NCI-H345 (cell line): ENCODE measurements around the gene TBC1D22A.
A peak's percentile ranks its signal among the peaks of the same experiment; 100 is the strongest.

Experiments used
- DNase-seq: peaks from one replicate; lab custom pipeline; 2025; lab: John Stamatoyannopoulos, UW

TBC1D22A gene

DNA sequence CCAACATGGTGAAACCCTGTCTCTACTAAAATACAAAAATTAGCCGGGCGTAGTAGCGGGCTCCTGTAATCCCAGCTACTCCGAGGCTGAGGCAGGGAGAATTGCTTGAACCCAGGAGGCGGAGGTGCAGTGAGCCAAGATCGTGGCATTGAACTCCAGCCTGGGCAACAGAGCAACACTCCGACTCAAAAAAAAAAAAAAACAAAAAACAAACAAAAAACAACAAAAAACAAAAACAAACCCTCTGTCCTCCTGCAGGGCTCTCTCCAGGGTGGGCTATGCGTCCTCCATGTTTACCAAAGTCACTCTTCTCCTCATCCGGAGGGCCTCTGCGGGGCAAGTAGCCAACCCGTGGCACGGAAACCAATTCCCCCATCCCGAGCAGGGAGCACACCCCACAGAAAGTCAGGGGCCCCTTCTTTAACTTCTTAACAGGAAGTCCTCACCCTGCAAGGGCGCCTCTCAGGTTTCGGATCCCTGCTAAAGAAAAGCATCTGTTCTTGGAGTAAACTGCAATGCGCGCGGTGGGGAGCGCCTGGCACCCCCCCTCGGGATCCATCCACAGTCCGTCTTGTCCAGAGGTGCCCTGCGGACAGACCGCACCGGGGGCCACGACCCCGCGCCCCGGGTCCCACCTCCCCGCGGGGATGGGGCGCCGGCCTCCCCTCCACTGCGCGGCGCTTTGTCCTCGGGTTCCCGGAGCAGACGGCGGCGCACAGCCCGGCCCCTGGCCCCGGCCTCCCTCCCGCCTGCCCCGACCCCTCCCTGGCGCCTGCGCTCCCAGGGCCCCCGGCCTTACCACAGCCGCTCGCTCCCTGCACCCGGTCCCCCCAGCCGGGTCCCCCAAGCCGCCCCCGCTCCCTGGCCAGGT is 25.1 kb upstream of the TBC1D22A start:
- no peak for DNase-seq

DNA sequence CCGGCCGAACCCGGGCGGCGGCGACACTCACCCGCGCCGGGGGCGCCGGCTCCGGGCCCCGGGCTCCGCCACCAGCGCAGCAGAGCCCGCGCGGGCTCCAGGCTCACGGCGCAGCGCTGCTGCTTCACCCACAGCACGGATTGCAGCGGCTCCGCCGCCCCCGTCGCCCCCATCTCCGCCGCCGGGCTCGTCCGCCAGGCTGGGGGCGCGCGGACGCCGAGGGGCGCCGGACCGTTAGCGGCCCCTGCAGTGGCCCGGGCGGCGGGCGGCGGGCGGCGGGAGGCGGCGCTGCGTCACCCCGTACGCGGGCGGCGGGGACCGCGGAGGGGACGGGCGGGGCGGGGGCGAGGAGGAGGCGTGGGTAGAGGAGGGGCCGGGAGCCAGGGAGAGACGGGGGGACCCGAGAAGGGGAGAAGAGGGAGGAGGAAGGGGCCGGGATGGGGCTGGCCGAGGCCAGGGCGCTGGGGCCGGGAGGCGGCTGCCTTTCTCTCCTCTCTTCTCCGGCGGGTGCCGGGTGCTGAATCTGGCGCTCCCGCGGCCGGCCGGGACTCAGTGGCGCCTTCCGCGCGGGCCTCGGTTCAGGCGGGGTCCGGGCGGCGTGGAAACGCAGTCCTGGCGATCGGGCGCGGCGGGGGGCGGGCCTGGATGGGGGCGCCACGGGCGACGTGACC is 24.3 kb upstream of the TBC1D22A start, which contains the start of gene CERK:
Gene CERK (minus strand): TSS at position 277 of the 671 bp plus-strand sequence. CDS start 104 bp downstream, at position 173.
- peak; percentile 58 for DNase-seq

DNA sequence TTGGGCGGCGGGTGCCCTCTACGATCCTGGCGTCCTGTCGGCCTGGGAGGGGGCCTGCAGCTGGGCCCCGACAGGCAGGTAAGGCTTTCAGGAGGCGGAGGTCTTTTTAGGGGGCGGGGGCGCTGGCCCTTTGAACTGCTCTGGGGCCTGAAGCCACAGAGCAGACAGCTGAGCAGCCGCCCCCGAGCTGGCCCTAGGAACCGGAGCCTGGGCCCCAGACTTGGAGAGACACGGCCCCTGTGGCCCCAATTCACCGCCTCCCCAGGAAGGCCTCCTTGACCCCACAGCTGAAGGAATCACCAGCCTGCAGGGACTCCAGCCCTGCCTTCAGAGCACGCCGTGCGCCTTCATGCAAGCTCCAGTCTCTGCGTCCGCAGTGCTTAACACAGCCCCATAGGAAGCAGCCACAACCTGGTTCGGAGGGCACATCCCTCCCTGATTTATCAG is 23.8 kb upstream of the TBC1D22A start:
- no peak for DNase-seq

DNA sequence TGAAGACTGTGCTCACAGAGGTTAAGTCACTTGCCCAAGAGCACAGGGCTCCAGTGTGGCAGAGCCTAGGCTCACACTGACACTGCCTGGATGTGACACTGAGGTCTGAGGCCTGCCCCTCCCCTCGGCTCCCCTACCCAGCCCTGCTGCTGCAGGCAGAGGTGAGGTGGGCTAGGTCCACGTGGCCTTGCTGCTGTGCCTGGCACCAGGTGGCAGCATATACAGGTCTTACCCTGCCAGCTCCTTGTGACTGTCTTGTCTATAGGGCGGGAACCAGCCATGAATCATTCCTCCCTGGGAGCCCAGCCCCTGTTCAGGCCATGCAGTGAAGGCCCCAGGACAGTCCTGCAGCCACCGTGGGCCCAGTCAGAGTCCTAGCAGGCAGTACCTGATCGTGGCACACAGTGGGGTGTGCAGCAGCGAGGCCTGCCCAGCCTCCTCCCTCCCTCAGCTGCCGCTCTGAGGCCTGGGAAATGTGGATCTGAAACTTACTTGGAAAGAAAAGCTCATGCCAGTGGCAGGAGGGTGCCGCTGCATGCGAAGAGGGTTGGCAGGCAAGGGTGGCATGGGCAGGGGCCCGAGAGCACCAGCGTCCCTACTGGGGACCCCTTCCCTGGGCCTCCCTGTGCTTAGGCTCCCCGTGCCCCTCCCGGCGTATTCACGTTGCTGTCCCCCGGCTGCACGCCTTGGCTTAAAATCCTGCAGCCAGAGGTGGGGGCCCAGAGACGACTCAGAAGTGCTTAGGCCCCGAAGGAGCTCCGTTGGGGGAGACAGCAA is 23.2 kb upstream of the TBC1D22A start:
- DNase-seq, result no peak

DNA sequence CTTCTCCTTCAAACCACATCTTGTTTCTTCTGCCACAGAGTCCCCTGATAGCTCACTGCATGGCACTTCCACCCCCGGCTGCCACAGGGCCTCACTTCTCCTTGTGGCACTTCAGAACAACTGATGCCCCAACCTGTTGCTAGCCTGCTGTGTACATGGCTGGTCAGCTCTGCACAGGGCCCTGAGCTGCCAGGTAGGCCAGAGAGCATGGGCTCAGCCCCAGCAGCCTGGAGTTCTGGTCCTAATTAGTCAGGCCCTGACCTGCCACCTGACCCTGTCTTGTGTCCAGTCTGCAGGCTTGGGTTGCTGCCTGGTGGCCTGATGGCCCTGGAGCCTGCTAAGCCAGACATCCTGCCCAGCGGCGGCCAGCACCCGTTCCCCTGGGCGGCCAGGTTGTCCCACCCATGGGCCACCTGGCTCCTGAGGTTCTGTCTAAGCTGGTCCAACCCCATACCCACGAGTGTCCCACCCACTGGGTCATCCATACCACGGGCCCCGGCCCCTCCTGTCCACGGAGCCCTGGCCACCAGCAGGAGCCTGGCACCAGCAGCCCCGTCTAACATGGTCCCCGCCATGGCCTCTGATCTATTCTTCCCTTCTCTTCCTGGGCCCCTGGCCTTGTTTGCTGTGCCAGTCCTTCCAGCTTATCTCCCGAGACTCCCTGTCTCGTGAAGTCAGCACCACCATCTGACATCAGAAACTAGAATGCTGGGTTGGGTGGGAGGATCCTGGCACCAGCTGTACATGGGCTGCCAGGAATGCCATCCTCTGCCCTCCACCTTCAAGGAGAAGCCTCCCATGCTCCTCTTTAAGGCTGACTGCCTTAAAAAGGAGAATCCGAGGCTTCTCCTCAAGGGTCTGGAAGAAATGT is 21.3 kb upstream of the TBC1D22A start:
- DNase-seq, result no peak

DNA sequence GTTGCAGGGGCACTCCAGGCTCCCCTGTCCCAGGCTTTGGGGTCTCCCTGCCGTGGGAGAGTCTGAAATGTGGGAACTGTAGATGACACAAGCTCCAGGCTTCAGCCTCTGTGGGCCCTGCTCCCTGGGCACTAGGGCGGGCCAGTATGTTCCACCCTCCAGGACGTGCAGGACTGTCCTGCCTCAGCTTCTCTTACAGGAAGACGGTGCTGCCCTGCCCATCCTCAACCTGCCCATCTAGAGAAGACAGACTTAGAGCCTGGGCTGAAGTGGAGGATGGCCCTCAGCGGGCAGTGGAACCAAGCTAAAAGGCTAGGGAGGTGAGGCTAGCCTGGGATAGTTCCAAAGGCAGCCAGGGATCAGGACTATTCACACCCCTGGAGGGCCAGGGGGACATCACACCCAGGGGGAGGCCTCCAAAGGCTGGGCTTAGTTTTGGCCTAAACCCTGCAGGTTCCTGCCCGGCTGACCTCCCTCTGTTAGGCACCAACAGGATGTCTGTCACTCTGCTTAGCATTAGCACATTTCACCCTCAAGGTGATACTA is 20.4 kb upstream of the TBC1D22A start:
- DNase-seq, result no peak

DNA sequence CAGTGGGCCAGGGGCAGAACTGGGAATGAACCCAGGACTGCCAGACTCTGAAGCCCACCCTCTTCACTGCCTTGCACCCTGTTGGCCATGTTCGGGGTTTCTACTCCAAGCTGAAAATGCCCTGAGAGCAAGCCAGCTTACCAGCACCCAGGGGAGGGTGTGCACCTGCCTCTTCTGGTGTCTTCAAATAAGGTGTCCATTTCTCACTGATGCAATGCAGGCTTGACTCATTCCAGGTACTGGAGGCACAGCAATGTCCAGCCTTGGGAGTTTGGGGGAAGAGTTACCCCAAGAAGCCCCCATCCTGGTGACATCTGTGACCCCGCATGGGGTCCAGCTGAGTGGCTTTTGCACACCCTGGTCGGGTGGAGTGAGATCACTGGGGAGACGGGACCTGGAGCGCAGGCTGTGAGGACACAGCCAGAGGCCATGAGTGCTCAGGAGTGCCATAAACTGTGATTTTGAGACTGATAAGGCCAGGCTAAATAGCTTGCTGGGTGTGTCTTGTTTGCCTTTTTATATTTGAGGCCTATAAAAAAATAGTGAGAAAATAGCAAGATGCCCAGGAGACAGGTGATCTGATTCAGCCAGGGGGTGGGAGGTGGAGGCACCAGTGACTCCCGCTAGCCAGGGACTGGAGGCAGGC is 19.8 kb upstream of the TBC1D22A start:
- no peak for DNase-seq

DNA sequence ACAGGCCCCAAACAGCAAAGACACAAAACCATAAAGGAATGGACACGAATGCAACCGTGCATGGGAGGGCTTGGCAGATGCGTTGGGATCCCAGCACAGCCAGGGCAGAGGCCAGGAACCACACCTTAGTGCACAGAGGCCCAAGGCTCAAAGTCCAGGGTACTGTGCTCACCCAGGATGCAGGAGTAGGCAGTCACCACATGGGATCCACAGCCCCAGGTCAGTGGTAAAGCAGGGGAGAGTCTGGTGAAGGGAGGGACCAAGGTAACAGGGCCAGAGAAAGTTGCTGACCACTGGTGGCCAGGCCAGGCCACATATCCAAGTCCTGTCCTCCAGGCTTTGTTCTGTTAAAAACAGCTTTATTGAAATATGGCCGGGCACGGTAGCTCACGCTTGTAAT is 17.9 kb upstream of the TBC1D22A start:
- DNase-seq, result no peak

DNA sequence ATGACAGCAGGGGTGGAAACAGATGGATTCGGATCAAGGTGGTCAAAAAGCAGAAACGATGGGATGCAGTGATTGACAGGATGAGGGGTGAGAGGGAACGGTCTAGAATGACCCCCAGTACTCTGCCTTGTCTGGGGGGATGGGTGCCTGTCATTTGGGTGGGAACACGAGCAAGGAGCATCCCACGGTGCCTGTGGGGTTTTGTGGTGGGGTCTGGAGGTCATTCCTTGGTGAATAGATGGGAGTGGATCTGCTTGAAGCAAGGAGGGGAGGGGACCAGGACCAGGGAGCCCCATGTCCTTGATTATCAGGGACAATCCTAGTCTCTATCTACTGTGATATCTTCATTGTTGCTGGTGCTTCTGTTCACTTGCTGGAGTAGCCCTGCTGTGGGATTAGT is 16.3 kb upstream of the TBC1D22A start:
- no peak for DNase-seq

DNA sequence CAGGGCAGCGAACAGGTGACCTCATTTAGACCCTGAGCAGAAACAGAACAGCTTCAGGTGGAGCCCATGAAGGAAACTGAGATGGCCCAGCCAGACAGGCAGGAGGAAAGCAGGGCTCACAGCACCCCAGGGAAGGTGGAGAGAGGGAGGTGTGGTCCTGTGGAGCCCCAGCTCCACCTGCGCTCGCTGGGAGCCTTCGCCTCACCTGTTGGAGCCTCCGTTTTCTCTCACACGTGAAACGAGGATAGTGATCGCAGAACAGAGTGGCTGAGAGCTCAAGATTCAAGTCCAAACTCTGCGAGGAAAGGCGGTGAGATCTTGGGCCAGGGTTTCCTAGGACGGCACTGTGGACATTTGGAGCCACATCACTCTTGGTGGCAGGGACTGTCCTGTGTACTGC is 15.8 kb upstream of the TBC1D22A start:
- no peak for DNase-seq

DNA sequence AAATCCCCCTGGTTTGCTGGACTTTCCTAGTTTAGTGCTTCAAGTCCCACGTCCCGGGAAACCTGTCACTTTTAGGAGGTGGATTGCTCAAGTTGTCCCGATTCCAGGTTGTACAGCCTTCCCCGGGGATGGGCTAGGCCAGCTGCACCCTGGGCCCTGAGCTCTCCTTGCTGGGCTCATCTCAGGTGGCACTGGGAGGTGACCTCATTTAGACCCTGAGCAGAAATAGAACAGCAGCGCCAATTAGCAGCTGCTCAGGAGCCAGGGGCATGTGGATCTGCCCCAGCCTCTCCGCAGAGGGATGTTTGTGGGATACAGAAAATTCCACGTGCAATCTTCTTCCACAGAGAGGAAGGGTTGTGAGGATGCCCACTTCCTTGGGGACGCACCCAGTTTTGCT is 14.8 kb upstream of the TBC1D22A start:
- no peak for DNase-seq

DNA sequence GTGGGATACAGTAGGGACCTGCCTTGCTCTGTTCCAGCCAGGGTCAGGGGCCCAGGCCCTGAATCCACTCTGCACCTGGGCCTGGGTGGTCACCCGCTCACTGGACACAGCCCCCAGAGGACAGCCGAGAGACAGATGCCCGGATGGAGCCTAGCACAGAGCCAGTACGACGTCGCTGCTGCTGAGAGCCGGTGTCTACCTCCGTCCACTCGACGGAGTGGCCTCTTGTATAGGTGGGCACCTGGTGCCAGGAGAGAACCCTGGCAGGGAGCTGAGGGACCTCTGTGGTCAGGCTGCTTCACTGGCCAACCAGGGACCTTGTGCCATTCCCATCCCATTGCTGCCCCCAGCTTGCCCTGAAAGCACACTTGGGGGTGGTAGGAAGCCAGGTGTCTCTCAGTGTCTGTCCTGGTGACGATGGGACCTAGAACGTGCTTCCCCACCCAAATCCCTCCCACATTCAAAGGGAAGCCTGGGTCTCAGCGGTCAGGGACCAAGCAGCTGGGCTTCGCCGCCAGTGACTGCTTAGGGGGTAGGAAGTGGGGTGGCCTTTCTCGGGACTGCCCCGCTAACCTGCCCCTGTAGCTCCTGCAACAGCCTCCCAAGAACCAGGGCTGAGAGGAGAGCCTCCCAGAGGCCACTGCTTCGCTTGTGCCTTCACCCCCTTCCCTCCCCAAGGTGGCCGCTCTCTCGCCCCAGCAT is 14.1 kb upstream of the TBC1D22A start:
- no peak for DNase-seq

DNA sequence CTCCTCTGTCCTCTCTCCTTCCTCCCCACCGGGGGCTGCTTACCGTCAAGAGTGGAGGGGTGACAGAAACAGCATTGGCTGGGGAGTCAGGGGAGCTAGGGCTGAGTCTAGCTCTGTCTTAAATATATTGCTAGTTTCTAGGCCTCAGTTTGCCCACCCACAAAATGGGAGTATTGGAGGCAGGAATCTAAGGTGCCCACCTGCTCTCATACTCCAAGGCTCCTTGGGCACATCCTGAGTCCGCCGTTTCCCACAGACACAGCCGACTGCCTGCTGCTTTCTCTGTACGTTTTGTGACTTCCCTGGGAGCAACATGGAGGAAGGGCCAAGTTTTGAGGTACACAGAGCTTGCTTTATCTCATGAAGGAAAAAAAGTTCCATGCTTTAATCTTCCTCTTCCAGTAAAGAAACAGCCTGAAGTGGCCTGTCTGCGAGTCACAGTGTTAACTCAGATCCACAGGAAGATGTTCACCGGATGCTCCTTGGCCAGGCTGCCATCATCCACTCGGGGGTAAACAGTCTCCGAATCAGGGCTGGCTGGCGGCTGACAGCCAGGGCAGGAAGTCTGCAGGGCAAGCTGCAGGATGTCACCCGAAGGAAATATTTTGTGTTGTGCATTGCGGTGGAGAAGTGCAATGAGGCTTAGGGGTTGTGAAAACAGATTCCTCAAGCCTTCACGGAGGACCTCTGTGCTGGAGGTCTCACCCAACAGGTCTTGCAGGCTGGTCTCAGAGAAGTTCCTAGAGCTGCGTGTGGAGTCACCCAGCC is 13.4 kb upstream of the TBC1D22A start:
- no peak for DNase-seq

DNA sequence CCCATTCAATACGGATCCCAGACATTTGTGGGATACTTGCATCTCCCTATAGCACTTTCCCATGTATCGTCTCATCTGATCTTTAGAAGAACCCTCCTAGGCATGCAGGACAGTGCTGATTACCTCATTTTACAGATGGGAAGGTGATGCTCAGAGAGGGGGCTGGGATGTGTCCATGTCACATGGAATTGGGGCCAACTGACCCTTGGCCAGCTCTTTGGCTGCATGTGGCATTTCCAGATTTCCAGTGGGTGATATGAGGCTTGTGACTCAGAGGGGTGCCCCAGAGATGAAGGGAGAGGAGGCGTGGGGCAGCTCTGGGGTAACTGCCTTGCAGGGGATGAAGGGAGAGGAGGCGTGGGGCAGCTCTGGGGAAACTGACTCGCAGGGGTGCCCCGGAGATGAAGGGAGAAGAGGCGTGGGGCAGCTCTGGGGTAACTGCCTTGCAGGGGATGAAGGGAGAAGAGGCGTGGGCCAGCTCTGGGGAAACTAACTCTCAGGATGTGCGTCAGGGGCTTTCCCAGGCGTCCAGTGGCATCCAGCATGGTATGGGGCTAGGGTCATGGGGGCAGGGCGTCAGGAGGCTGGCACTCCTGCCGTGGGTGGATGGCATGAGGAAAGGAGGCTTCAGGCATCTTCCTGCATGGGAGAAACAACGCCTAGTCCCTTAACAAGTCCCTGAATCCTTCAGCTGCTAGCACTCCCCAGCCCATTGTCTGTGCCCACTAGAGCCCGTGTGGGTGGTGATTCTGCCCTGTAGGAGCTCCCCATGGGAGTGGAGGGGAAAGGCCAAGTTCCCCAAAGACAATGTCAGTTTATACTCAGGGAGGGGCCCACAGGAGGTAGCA is 12.5 kb upstream of the TBC1D22A start:
- DNase-seq, result no peak

DNA sequence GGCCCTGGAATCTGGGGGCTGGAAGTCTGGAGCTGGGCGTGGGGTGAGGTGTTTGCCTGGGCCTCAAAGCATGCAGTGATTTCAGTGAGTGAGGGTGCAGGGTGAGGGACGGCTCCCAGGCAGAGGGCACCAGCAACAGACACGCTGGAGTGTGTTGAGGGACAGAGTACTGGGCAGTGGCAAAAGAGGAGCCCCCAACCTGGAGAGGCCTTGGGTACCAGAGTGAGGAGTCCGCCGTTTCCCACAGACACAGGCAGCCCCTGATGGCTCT is 12.0 kb upstream of the TBC1D22A start:
- no peak for DNase-seq

DNA sequence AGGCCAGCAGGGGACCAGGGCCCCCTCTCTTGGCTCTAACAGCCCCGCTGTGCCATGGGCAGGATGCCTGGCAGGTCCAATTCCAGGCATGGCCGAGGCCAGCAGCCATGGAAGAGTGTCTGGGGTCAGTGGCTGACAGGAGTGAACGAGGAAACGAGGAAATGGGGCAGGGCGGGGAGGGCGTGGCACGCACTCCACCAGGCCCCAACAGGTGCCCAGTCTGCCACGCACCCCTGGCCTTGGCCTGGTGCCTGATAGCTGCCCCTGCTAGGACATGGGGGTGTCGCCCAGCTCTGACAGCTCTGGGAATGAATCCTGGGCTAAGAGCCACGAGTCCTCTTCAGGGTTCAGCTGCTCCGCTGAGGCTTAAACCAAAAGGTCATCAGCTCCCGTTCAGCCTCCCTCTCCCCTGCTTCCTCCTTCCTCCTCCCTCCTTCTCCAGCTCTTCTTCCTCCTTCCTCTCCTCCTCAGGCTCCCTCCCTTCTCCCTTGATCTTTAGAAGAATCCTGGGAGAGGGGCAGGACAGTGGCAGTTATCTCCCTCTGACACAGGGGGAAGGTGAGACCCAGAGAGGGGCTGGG is 11.5 kb upstream of the TBC1D22A start:
- no peak for DNase-seq

DNA sequence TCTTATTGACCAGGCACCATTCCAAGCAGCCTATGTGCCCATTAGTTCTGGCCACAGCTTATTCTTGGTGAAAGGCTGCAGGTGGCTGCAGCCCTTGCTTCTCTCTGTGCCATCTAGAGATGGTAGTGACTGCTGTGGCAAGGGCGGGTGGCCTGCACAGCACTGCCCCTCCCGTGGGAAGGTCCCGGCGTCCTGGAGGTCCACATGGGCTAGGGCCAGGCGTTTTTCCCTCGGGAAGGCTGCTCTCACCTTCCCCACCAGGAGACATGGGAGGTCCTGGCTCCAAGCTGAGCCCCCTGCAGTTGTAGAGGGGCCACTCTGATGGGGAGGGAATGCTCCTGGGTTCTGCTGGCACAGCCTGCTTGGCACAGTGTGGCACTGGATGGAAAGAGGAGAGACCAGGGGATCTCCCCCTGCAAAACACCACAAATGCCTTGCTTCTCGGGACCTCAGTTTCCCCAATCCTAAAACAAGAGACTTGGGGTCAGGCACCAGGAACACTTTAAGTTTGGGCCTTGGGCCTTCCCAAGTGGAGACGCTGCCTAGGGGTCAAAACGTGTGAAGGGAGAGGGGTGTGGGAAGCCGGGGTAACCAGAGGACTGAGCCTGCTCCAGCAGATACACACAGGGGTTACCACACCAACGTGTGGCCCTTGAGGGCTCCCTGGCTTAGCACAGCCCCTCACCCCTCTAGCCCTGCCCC is 10.0 kb upstream of the TBC1D22A start:
- no peak for DNase-seq

DNA sequence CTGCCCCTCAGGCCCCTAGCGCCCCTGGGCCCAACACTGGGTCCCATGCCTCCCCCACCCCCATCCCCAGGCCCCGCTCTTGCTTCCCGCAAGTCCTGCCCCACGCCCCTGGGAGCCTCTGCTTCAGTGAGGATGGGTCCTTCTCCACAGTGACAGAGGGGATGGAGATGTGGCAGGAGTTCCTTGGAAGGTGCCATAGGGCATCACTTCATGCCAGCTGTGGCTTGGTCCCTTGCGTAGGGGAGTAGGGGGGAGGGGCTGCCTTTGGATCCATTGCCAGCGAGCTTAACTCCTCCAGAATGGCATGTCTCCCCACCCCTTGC is 9.5 kb upstream of the TBC1D22A start:
- DNase-seq, result no peak
